NT2/D1 (cell line): ENCODE results near the gene ABLIM1.

Source experiments
- DNase-seq: peaks from one replicate; pipeline ENCODE4 v3.0.0-alpha.2; 2011; ENCODE audit warnings: low read depth, low spot score
- H3K27me3 ChIP-seq: 2 replicates; pipeline ENCODE4 v1.6.0; 2011; ENCODE audit warnings: mild to moderate bottlenecking; ENCODE audit not compliant: insufficient read length, insufficient read depth
- H3K36me3 ChIP-seq: 2 replicates; pipeline ENCODE4 v1.6.1; 2011; ENCODE audit warnings: mild to moderate bottlenecking, low read length, mixed read lengths; ENCODE audit not compliant: insufficient read depth, insufficient read length
- H3K4me1 ChIP-seq: 2 replicates; pipeline ENCODE4 v1.5.1; 2011; ENCODE audit not compliant: insufficient read depth, insufficient read length
- H3K4me3 ChIP-seq: 2 replicates; pipeline ENCODE4 v1.5.1; 2011; ENCODE audit warnings: low read depth; ENCODE audit not compliant: insufficient read length
- H3K9ac ChIP-seq: 2 replicates; pipeline ENCODE4 v1.6.0; 2011; ENCODE audit warnings: low read depth; ENCODE audit not compliant: insufficient read length
- H3K9me3 ChIP-seq: 2 replicates; pipeline ENCODE4 v1.5.1; 2011; ENCODE audit warnings: mild to moderate bottlenecking, low read length; ENCODE audit not compliant: insufficient read depth
- SUZ12 ChIP-seq: IDR thresholded peaks from 2 replicates; pipeline ENCODE4 v1.6.1; 2011; ENCODE audit not compliant: insufficient read length, insufficient read depth; ENCODE audit errors: extremely low read depth
- YY1 ChIP-seq: IDR thresholded peaks from 2 replicates; pipeline ENCODE4 v1.6.1; 2011; ENCODE audit not compliant: insufficient read length, insufficient read depth
- ZNF274 ChIP-seq: IDR thresholded peaks from 2 replicates; pipeline ENCODE4 v1.6.1; 2011; ENCODE audit warnings: mild to moderate bottlenecking, low read depth, low read length

The ABLIM1 gene

GRCh38 chr10:114386452-114386851, 271.6 kb downstream of the ABLIM1 start:
- no peak for DNase-seq
- Histone ChIP-seq H3K36me3 (peaks cover 9% of the 10 kb centered on the region), H3K9ac (no peak overlapping the region), H3K9me3 (no peaks in the 10 kb centered on the region), H3K27me3 (no peaks in the 10 kb centered on the region), H3K4me1 (peaks cover 4% of the 10 kb centered on the region), H3K4me3 (no peak overlapping the region)
- TF ChIP-seq YY1 (no peak), ZNF274 (no peak), SUZ12 (no peak)

- Histone ChIP-seq H3K4me1 (peaks cover 4% of the 10 kb centered on the region), H3K9me3 (no peaks in the 10 kb centered on the region), H3K4me3 (no peak overlapping the region), H3K9ac (no peak overlapping the region), H3K36me3 (peaks cover 9% of the 10 kb centered on the region), H3K27me3 (no peaks in the 10 kb centered on the region)
- no peak for TF ChIP-seq SUZ12
- TF ChIP-seq YY1 = no peak
- TF ChIP-seq ZNF274 = no peak
- no peak for DNase-seq
These were observed 272.5 kb downstream of the ABLIM1 start for GRCh38 chr10:114385557-114385956.

- DNase-seq = no peak
- Histone ChIP-seq H3K27me3 (no peaks in the 10 kb centered on the region), H3K36me3 (peaks cover 9% of the 10 kb centered on the region), H3K4me1 (peaks cover 4% of the 10 kb centered on the region), H3K4me3 (no peak overlapping the region), H3K9ac (no peak overlapping the region), H3K9me3 (no peaks in the 10 kb centered on the region)
- TF ChIP-seq YY1 (no peak), ZNF274 (no peak), SUZ12 (no peak)
These were observed 273.5 kb downstream of the ABLIM1 start for GRCh38 chr10:114384601-114385000.

GRCh38 chr10:114384181-114384580, 273.9 kb downstream of the ABLIM1 start:
- Histone ChIP-seq H3K4me1 (peaks cover 4% of the 10 kb centered on the region), H3K9me3 (no peaks in the 10 kb centered on the region), H3K36me3 (peaks cover 9% of the 10 kb centered on the region), H3K4me3 (no peak overlapping the region), H3K27me3 (no peaks in the 10 kb centered on the region), H3K9ac (no peak overlapping the region)
- no peak for DNase-seq
- TF ChIP-seq ZNF274 (no peak), YY1 (no peak), SUZ12 (no peak)
